GM18517 (cell line): ENCODE measurements around the gene POU6F1.

Source experiments
- ATAC-seq: cut with Tn5 transposase; IDR thresholded peaks from one replicate; pipeline ENCODE4 v1.9.1; 2021; ENCODE audit warnings: mild to moderate bottlenecking, moderate library complexity; ENCODE audit not compliant: unreplicated experiment

Gene POU6F1

DNA sequence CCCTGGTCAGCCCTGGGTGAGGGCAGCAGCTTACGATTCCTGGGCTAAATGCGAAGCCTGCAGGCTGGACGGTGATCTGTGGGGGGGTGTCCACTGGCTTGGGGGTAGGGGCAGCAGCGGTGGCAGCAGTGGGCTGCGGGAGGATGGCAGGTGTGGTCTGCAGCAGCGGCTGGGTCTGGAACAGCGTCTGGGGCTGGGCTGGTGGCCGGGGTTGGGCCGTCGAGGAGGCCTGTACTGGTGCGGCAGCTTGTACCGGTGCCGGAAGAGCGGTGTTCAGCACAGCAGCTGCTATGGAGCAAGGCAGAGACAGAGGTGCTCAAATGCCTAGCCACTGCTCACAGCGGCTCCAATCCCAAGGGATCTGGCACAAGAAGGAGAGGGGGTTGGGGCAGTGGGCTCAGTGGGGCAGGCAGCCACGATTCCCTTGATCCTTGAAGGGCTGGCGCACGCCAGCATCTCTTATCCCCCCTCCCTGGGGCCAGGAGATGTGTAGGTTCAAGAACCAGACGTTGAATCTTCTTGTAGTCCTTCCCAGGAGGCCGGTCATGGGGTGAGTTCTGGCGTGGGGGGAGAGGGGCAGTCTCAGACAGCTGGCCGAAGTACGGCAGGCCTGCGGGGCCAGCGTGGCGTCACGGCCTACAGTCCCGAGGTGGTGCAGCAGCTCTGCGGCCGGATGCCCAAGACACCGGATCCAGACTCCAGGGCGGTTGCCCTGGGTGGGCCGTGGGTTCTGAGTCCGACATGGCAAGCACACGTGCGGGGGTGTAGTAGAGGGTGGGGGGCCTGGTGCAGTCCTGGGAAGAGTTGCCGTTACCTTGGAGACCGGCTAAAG is 19.9 kb downstream of the POU6F1 start:
- no peak for ATAC-seq

DNA sequence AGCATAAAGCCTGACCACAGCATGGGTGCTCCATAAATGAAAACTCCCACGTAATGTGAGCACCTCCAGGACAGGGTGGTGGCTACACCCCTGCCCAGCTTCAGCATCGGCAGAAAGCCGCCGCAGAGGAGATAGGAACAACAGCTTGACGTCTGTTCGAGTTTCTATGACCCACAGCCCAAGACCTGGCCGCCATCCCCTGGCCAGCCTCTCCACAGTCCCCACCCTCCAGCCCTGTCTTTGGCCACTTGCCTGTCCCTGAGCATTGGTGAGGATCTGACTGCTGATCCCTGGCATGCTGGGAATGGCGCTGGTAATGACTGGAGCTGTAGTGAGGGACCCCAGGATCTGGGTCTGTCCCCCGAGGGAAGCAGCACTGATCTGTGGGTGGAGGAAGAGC is 21.3 kb downstream of the POU6F1 start:
- ATAC-seq = no peak

- no peak for ATAC-seq
Measured at GRCh38 chr12:51195841-51196240, 22.0 kb downstream of the POU6F1 start.

GRCh38 chr12:51192284-51192671 is 25.6 kb downstream of the POU6F1 start:
- ATAC-seq = no peak

DNA sequence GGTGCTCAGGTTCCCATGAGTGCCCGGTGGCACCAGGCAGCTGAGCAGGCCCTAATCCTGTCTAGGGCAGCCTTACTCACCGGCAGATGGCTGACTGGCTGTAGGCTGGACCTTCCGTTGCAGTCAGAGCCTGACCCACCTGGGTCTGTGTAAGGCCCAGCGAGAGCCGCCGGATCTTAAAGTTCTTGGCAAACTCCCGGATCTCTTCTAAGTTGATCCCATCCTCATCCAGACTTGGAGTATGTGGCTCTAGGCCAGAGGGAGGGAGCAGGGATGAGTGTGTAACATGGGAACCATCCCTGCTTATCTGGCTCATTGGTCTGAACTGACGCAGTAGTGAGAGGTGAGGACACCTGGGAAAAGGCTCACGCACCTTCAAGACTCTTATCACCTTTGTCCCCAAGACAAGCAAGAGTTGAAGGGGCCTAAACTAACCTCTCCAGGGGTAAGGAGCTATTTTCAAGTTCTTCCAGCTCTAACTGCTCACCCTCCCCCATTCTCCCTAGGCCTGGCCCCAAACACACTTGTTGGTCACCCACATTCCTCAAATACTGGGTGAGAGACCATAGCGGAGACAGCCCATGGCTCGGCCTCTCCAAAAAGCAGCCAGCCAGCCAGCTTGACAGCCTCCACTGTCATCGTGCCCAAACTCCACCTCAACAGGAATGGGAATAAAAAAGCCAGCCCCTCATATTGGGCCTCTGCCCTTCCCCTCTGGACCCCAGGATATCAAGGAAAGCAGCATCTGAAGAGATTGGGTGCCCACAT is 26.2 kb downstream of the POU6F1 start:
- ATAC-seq = no peak

- no peak for ATAC-seq
Measured at GRCh38 chr12:51190820-51191219, 27.0 kb downstream of the POU6F1 start.

- ATAC-seq = no peak
Measured at GRCh38 chr12:51189790-51190355, 28.0 kb downstream of the POU6F1 start.

DNA sequence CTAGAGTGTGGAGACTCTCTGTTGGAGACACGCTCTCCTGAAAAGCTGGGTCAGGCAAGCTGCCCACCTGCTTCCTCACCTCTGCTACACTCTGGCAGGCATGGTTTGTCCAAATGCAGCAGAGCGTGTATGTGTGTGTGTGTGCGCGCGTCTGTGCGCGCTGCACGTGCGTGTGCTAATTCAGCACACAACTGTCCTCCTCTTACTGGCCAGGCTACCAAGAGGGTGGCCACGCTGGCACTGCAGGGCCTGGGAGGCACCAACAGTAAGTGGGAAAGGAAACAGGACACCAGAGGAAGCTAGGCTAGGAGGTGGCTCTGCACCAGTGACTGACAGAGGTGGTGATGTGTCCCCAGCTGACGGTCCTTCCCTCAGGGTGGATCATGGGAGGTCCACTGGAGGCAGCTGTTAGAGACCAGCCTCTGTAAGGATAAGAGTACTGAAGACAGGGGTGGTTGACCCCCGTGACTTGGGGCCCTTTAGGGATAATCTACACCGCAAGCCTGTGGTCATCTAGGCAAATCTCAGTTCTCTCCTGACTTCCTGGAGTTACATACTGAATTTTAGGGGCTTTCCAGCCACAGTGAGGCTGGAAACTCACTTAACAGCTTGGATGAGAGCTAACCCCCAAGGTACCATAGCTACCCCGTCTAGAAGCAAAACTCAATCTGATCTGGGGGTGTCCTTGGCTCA is 29.4 kb downstream of the POU6F1 start:
- no peak for ATAC-seq

DNA sequence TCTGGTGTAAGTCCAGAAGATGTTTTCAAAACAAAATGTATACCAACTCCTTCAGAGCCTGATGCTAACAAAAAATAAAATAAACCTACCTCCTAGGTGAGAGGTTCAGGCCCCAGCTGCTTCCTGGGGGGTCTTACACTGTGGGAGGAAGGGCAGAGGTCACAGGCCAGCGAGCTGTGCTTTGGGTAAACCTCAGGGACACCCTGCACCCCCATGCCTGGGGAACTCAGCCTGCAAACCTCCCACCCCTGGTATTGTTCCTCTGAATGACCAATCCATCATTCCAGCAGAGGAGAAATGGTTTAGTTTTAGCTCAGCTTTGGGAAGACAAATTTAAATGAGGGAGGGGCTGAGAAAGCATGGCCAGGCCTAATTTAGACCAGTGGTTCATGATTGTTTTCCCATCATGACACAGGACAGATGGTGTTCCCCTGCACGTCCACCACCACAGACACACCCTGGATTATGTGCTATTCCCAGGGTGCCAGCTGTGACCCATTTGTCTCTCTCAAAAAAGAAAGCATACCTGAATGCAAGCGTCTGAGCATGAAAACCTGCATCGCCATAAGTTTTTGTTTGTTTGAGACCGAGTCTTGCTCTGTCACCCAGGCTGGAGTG is 30.4 kb downstream of the POU6F1 start:
- no peak for ATAC-seq

DNA sequence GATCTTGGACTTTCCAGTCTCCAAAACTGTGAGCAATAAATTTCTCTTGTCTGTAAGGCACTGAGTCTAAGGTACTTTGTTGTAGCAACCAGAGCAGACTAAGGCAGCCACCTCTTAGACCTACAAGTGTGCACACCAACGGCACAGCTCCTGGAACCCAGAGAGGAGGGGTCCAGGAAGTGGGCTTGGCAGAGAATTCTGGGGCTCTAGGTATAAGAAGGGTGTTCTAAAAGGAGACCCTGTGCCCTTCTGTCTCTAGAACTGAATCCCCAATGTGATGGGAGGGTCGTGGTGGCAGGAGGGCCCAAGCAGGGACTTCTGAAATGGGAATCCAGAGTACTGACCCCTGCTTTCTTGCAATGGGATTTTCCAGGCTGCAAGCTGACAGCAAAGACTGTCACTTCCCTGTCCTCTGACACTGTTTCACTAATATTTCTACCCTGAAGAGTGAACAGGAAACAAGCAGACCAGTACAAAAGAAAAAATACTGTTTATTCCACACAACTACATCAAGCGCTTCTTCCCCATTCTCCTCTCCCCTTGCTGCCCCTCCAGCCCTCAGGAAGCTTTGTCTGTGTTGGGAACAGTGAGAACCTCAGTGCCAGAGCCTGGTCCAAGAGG is 31.3 kb downstream of the POU6F1 start:
- no peak for ATAC-seq

DNA sequence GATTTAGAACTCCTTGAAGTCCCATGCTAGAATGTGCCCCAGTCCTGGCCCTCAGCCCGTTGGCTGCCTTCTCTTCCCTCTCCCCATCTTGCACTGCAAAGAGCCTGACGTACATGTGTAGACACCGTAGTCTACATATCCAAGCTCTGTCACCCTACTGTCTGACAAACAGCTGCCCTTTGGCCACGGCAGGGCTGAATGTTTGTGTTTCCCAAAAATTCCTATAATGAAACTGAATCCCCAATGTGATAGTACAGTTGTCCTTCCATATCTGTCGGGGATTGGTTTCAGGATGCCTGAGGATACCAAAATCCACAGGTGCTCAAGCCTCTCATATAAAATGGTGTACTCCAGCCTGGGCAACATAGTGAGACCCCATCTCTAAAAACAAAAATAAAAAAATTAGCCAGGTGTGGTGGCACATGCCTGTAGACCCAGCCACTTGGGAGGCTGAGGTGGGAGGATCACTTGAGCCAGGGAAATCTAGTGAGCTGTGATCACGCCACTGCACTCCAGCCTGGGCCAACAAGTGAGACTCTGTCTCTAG is 32.6 kb downstream of the POU6F1 start:
- no peak for ATAC-seq

GRCh38 chr12:51183816-51184215 is 34.0 kb downstream of the POU6F1 start:
- ATAC-seq = no peak

GRCh38 chr12:51183349-51183748 is 34.5 kb downstream of the POU6F1 start:
- no peak for ATAC-seq

GRCh38 chr12:51181558-51181957 is 36.3 kb downstream of the POU6F1 start:
- no peak for ATAC-seq

- no peak for ATAC-seq
Measured at GRCh38 chr12:51177897-51178296, 40.0 kb downstream of the POU6F1 start.

GRCh38 chr12:51174501-51174900 is 43.4 kb downstream of the POU6F1 start:
- no peak for ATAC-seq

DNA sequence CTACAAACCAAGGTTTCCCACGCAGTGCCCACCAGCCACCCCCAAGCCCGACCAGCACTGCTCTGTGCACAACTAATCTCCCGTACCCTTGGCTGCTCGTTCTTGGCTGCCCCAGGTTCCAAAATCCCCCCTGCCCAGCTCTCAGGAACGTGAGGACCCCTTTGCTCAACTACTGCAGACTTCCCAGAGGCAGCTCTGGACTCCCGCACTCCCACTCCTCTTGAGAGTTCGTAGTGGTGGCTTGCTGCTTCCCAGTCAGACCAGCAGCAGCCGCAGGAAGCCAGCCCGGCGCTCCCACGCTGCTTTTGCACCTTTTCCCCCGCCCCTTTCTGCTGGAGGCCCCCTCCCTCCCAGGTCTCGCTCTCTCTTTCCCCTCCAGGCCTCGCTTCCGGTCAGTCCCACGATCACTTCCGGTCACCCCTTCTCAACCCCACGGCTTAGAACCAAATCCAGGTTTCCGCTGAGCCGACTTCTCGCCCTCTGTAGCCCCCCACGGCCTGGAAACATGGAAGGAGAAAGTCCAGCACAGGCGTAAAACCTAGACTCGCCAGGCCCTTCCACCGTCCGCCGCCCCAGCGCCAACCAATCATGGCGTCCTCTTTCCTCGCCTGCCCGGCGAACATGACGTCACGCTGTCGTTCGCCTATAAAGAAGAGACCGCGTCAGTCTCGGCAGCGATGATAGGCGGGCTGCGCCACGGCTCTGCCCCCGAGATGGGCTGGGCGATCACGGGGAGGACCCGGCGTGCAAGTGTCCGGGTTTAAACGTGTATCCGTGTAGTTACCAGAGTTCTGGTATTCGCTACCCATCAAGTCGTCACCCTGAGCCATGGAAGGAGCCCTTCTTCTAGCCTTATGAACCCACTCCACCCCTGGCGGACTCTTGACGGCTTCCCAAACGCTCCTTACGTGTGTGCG is 45.1 kb downstream of the POU6F1 start, which contains the start of gene TFCP2:
TFCP2 (minus strand) TSS at position 621 of the 917 bp plus-strand sequence. CDS start 713 bp downstream, outside the sequence.
- ATAC-seq = peak; percentile 79

DNA sequence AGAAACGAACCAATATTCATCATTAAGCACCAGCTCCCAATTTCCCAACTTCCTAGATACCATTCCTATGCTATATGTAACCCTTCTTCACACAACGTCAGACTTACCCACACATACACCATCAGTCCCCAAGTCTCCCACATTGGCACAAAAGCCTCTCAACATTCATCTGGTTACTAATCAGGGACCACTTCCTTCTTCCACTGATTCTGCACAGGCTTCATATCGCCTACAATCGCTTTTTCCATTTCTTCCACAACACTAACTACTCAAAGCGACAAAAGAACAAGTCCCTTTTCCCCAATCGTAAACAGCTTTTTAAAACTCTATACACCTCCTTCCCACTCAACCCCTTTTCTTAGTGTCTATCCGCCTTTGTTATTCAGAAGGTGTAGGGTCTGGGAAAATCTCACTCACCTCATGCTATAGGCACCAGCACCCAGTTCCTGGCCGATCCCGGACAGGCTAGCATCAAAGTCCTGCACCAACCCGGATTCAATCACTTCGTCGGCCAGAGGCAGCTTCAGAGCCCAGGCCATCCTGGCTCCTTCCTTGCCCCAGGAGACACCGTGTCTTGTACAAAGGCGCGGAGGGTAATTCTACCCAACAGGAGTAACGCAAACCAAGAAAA is 45.9 kb downstream of the POU6F1 start:
- no peak for ATAC-seq
